KOPT-K1 (cell line): ENCODE measurements around the gene OTOGL.
"Not testable (repeated sequence)": the region's sequence is repeated elsewhere in the genome, so short reads cannot be mapped to it uniquely, and the experiment has no call there.

Source experiments
- H3K27ac ChIP-seq: fragments of 200-600 bp; sonication (generic); 2 replicates; pipeline ENCODE4 v1.5.1; 2016; ENCODE audit warnings: antibody characterized with exemption, mild to moderate bottlenecking, low read depth, low read length; ENCODE audit not compliant: poor library complexity, severe bottlenecking
- H3K36me3 ChIP-seq: fragments of 200-600 bp; sonication (generic); 2 replicates; pipeline ENCODE4 v1.5.1; 2017; ENCODE audit warnings: antibody characterized with exemption, mild to moderate bottlenecking, low read length, moderate library complexity; ENCODE audit not compliant: insufficient read depth
- H3K9me3 ChIP-seq: fragments of 200-600 bp; sonication (generic); 2 replicates; pipeline ENCODE4 v1.5.1; 2017; ENCODE audit warnings: antibody characterized with exemption, low read length, mild to moderate bottlenecking; ENCODE audit not compliant: insufficient read depth, poor library complexity, severe bottlenecking

OTOGL gene

DNA sequence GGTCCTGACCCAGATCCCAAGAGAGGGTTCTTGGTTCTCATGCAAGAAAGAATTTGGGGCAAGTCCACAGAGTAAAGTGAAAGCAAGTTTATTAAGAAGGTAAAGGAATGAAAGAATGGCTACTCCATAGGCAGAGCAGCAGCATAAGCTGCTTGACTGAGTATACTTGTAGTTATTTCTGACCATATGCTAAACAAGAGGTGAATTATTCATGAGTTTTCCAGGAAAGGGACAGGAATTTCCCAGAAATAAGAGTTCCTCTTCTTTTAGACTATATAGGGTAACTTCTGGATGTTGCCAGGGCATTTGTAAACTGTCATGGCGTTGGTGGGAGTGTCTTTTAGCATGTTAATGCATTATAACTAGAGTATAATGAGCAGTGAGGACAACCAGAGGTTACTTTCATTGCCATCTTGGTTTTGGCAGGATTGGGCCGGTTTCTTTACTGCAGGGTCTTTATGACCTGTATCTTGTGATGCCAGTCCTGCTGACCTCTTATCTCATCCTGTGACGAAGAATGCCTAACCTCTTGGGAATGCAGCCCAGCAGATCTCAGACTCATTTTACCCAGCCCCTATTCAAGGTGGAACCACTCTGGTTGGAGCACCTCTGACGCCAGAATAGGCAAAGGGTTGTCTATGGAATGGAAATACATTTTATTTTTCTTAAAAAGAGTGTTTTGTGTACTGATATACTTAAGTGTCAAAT, 113.8 kb downstream of the OTOGL start:
- H3K36me3 ChIP-seq = no peaks in the 10 kb centered on the region

DNA sequence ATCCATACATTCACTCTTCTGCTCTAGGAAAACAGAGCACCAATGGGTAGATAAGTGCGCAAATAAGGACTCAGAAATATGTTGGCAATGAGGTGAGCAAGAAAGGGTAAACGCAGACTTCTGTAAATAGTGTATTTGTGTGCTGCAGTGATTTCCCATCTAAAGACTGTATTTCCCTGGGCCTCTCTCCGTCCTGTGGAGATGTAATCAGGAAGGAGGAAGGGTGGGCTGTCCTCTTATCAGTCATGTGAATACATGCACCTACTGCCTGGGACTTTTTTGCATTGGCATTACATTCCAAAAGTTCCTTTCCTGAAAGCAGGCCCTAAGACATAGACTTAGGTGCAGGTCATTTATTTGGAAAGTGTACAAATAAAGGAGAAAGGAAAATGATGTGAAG, 114.5 kb downstream of the OTOGL start:
- H3K27ac ChIP-seq = no peak overlapping the region
- no peaks in the 10 kb centered on the region for H3K9me3 ChIP-seq
- H3K36me3 ChIP-seq = no peaks in the 10 kb centered on the region

More for the DNA sequence above, 113.8 kb downstream of the OTOGL start:
- Histone ChIP-seq H3K27ac (no peak overlapping the region), H3K9me3 (no peaks in the 10 kb centered on the region)

DNA sequence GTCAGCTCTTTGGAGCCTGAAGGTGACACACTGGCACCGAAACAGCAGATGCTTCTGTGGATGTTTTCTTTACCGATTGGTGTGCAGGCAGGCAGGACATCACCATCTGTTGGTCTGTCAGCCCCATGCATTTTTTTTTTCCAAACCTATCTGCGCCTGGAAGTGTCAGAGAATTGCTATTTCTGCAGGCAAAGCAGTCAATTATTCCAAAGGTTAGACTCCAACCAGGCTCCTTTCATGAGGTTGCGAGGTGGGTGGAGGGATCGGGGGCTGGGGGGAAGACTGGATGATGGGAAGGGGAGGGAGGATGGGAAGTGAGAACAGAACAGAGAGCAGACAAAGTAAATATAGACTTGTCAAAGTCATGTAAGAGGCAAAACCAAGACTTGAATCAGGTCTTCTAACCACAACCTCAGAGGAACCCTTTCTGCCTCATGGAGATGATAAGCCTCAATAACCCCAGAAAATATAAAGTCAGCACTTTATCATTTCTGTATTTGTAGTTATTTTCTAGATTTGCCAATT, 117.7 kb downstream of the OTOGL start:
- Histone ChIP-seq H3K36me3 (no peaks in the 10 kb centered on the region), H3K27ac (no peak overlapping the region), H3K9me3 (no peaks in the 10 kb centered on the region)

DNA sequence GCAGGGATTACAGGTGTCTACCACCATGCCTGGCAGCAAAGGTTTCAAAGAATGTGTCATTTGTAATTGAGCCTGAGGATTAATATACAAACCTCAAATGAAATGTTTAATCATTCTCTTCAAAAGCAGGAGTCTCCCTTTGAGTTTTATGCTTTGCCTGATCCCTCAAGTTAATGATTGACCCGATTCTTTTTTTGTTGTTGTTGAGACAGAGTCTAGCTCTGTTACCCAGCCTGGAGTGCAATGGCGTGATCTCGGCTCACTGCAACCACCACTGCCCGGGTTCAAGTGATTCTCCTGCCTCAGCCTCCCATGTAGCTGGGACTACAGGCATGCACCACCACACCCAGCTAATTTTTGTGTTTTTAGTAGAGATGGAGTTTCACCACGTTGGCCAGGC, 119.6 kb downstream of the OTOGL start:
- not testable (repeated sequence) for H3K27ac ChIP-seq, H3K36me3 ChIP-seq, H3K9me3 ChIP-seq

DNA sequence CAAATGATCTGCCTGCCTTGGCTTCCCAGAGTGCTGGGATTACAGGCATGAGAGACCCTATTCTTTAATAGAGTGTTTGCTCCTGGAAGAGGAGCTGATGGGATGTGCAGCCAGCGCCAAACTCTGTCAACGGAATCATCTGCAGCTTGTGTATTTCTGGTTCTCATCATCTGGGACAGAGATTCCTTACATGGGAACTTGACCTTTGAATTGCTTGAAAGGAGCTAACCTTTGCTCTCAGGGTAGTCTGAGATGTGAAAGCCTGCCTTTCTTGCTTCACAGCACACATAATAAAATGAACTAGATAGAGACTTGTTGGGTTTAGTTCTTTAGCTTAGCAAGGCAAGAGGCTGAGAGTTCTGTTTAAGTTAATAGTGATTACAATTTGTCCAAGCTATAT, 120.0 kb downstream of the OTOGL start:
- Histone ChIP-seq H3K9me3 (no peaks in the 10 kb centered on the region), H3K27ac (no peak overlapping the region), H3K36me3 (no peaks in the 10 kb centered on the region)

DNA sequence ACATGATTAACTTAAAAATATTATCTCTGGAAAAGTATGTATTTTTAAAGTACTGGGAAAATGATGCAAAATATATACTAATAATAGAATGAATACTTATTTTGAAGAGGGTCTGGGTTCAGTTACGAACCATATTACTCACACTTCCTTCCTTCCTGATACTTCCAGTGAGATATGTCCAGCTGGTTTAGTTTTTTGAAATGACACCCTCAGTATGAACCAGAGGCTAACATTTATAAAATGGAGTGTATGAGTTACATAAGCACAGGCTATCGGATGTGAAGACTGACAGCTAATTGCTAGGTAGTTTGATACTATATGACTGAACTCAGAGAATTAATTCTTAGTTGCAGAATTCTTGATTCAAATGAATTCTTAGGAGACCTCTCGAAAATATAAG, 122.9 kb downstream of the OTOGL start:
- Histone ChIP-seq H3K36me3 (no peaks in the 10 kb centered on the region), H3K9me3 (no peaks in the 10 kb centered on the region), H3K27ac (no peak overlapping the region)

DNA sequence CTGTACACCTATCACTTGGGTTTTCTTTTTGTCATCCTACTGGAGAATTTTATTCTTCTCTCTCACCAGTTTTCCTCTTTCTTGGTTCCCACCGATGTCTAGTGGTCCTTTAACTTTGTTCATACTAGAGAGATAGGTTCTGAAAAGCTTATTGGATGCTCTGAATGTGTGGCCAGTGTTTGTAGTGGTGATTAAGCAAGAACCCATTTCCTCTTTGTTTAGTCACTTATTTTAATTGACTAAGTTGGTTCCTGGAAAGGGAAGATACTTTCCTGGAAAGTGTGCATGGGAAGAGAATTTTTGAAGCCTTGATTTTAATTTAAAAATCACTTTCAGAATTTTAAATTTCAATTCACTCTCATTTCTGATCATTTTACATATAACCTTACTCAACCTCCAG, 127.2 kb downstream of the OTOGL start:
- H3K9me3 ChIP-seq = no peaks in the 10 kb centered on the region
- H3K27ac ChIP-seq = no peak overlapping the region

DNA sequence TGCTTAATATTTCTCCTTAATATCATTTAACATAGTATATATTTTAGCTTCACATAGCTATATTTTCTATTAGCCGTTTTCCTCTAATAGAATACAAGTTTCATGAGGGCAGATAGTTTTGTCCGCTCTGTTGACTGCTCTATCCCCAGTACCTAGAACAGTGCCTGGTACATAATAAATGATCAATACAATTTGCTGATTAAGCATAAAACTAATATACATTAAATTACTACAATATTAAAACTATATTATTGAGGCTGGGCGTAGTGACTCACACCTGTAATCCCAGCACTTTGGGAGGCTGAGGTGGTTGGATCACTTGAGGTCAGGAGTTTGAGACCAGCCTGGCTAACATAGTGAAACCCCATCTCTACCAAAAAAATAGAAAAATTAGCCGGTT, 128.6 kb downstream of the OTOGL start:
- not testable (repeated sequence) for H3K36me3 ChIP-seq, H3K9me3 ChIP-seq

More for the DNA sequence above, 127.2 kb downstream of the OTOGL start:
- no peaks in the 10 kb centered on the region for H3K36me3 ChIP-seq

DNA sequence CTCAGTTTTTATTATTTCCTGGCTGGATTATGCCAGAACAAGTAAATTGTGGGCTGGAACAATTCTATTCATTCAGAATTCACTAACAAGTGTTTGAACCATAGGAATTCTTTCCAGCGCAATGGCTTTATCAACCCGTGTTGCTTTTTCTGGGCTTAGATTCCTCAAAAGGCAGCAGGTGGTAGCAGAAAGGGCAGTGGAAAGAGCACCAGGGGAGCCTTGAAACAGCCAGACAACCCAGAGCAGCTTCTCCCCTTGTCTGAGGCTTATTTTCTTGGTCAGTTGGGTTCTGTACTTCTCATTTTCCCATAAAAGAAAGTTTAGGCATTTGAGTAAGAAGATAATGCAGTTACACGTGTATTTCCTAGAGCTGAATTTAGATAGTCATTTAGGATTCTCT, 130.7 kb downstream of the OTOGL start:
- Histone ChIP-seq H3K36me3 (no peaks in the 10 kb centered on the region), H3K27ac (no peak overlapping the region)

More for the DNA sequence above, 128.6 kb downstream of the OTOGL start:
- H3K27ac ChIP-seq = not testable (repeated sequence)

DNA sequence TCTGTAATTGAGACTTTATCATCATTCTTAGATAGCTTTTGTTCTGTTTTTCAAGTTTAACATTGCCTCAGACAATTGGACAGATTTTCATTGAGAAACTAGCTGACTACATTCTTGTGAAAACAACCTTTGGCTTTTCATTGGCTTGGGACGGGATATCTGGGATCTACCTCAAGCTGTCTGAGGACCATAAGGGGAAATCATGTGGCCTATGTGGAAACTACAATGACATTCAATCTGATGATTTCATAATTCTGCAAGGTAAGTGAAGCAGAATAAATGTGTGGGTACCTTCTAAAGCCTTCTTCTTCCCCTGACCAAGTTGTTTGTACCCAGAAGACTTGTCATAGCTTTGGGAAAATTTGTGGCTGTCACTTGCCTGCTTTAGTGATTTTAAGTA, 133.5 kb downstream of the OTOGL start:
- Histone ChIP-seq H3K9me3 (no peaks in the 10 kb centered on the region), H3K27ac (no peak overlapping the region), H3K36me3 (no peaks in the 10 kb centered on the region)

More for the DNA sequence above, 130.7 kb downstream of the OTOGL start:
- H3K9me3 ChIP-seq = no peaks in the 10 kb centered on the region

DNA sequence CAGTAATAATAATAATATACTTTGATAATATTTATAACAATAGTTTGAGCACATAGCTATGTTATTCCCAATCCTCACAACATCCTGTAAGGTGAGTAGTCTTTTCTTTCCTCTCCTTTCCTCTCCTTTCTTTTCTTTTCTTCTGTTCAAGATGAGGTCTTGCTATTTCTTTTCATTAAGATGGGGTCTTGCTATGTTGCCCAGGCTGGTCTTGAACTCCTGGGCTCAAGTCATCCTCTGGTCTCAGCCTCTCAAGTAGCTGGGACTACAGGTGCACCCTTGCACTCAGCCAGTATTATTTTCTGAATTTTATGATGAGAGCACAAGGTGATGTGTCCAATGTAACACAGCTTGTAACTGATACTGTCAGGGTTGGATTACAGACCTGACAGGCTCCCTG, 134.6 kb downstream of the OTOGL start:
- H3K9me3 ChIP-seq = no peaks in the 10 kb centered on the region
- H3K27ac ChIP-seq = no peak overlapping the region
- no peaks in the 10 kb centered on the region for H3K36me3 ChIP-seq

DNA sequence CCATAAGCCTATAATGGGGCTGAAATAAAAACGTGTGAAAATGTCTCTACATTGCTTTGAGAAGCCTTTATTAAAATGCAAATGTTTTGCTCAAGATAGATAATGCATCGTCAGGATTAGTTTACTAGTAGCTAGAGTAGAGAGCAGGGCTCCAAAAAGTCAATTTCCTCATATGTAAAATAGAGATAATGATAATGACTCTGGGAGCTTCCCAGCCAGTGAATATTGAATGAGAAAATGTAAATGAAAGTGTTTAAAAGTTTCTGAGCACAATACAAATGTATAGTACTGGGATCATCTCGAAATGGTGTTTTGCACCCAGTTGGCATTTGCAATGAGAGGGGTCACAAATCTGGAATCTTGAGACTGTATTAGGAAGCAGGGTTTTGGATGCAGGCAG, 135.3 kb downstream of the OTOGL start:
- Histone ChIP-seq H3K36me3 (no peaks in the 10 kb centered on the region), H3K9me3 (no peaks in the 10 kb centered on the region), H3K27ac (no peak overlapping the region)

DNA sequence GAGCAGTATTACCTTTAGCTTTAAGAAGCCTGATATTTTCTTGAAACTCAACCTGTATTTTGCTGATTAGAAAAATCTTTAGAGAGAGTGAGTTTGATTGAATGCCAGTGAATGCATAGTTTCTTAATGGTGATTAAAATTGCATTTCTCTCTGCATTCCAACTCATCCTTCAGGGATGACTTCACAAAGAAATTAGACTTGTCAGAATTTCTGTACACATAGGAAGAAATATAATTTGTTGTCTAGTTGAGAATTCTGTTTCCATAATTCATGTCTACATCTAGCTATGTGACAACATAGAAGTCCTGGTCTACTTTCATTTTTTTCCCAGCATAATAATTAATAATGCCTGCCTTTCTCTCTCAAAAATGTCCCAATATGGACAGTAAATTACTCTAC, 136.6 kb downstream of the OTOGL start:
- Histone ChIP-seq H3K27ac (no peak overlapping the region), H3K36me3 (no peaks in the 10 kb centered on the region), H3K9me3 (no peaks in the 10 kb centered on the region)

DNA sequence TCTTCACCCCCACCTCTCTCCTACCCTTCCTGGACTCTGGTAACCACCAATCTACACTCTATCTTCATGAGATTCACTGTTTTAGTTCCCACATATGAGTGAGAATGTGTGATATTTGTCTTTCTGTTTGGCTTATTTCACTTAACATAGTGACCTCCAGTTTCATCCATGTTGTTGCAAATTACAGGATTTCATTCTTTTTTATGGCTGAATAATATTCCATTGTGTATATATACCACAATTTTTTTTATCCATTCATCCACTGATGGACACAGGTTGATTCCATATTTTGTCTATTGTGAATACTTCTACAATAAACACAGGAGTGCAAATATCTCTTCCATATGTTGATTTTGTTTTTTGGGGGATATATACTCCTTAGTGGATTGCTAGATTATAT, 140.5 kb downstream of the OTOGL start:
- H3K27ac ChIP-seq = no peak overlapping the region

DNA sequence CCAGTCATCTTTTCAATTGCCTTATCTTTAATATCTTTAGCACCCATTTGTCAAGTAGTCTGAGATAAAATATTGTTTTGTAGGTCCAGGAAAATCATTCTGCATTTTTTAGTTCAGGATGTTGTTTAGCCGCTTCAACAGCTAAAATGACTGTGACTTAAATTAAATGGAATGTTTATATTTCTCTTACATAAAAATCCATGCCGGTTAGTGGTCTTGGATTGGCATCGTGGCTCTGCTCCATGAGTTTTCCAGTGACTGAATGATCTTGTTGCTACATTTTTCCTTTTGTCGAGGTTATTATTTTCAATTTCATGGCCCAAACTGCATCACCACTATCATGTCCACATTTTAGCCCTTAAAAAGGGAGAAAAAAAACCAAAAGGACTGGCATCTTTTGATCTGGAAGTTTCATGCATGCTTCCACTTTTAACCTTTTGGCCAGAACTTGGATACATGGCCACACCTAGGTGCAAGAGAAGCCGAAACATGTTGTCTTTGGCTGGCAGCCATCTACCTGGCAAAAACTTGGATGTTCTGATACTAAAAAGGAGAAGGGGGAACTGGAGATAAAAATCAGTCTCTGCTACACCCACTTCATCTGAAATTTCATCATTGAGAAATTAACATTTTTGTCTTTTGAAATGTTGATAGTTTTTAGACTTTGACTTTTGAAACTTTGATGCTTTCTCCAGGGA, 142.4 kb downstream of the OTOGL start:
- H3K9me3 ChIP-seq = no peaks in the 10 kb centered on the region
- H3K36me3 ChIP-seq = no peaks in the 10 kb centered on the region
- H3K27ac ChIP-seq = no peak overlapping the region

More for the DNA sequence above, 140.5 kb downstream of the OTOGL start:
- H3K36me3 ChIP-seq = no peaks in the 10 kb centered on the region
- no peaks in the 10 kb centered on the region for H3K9me3 ChIP-seq

DNA sequence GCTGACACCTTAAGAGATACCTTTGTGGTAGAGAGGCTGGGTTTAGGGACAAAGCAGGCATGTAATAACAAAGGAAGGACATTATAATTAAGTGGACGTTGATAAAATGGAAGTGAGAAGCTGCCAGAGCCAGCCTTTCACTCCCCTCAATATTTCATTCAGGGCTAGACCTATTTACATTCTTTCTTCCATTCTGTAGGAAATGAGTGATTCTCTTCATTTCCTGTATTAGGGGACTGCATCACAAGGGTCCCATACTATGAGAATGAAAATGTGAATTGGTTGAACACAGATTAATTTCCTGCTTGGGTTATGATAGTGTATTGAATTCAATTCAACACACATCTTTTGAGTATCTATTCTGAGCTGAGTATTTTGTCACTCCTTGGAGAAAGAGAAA, 143.0 kb downstream of the OTOGL start:
- no peak overlapping the region for H3K27ac ChIP-seq
- no peaks in the 10 kb centered on the region for H3K36me3 ChIP-seq
- H3K9me3 ChIP-seq = no peaks in the 10 kb centered on the region
